Femur (tissue), 1 donor: ENCODE results near the gene CORO6.
A peak's percentile ranks its signal among the peaks of the same experiment; 100 is the strongest.

Experiments used
- DNase-seq: peaks from one replicate; pipeline ENCODE4 v3.0.0-alpha.2; 2017

The CORO6 gene

DNA sequence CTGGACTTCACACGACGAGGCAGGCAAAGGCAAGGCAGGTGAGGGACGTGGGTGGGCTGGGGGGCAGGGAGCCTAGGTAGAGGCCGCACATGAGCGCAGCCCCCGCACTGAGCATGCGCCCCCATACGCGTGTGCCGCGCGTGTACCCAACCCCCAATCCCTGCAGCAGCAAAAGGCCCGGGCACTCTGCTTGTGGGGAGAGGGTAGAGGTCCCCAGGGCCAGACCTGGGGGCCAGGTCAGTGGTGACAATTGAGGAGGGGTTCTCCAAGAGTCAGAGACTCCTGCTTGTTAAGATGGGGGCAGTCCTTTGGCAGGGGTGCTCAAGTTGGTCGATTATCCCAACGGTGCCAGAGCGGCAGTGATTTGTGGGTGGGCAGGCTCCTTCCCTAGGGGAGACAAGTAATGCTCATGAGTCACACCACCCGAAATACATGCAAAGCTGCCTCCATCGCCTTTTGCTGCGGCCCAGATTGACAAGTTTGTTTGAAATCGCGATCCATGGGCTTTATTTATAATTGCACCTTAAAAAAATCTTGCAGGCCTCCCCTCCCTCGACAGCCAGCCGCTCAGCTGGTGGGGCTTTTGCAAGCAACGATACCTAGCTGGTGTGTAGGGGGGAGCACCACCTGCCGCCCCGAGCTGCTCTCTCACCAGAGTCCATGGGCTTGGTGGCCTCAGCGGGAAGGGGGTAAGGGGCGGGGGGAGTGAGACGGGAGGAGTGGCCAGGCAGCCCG is 32.1 kb downstream of the CORO6 start:
- peak; percentile 78 for DNase-seq

GRCh38 chr17:29589524-29590410 is 32.9 kb downstream of the CORO6 start, which contains the start of gene GIT1:
Gene GIT1 (minus strand): TSS chr17:29589648. CDS start chr17:29589378, 270 bp downstream.
- peak; percentile 89 for DNase-seq

DNA sequence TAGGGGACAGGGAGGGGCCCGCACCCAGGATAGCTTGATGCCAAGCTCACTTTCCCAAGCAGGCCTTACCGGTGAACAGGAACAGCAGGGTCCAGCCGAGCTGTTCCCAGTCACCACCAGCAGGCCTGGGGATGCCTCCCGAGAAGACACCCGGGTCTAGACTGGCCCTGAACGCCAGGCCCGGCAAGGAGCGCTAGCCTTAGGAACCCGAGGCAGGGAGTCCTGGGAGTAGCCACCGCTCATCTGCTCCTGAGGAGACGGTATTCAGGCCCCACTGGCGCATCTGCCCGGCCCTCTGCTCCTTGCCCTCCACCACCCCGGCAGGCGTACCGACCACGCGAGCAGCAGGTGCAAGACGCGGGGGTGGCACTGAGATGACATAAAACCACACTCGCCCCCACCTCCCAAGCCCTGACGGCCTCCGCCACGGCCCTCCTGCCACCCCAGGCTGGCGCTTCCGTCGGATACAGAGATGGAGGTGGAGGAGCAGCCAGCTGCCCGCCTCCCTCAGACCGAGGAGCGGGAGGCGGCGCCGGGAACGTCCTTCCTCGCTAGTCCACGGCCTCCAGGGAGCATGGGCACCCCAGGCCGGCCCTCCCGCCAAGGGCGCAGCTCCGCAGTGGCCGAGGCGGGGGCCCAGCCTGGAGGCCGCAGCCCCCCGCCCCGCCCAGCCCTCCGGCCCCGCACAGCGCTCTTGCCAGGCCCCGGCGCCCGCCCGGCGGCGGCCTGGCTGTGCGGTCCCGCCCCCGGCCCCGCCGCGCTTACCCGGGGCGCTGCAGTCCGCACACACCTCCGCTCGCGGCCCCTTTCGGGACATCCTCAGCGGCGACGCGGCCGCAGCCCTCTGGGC is 33.9 kb downstream of the CORO6 start:
- peak; percentile 48 for DNase-seq

DNA sequence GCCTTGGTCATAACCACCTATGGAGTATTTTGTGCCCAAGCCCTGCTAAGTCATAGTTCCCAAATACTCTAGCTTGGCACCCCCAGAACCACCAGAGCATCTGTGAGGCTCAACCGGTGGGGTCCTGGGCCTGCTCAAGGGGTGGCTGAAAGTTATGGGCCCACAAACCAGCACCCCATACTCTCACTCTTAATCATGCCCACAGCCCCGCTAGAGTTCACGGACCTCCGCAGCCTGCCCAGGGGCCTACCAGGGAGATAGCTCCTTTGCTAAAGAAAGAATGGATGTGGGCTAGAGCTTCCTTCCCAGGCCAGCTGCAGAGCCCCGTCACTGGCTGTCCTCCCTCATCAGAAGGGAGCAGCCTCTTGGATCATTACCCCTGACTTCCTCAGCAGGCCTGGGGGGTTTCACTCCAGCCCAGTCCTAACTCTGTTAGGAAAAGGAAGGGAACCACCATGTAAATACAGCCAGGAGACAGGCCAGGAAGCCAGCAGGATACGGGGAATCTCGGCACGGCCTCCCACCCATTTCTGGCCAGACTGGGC is 34.6 kb downstream of the CORO6 start:
- peak; percentile 30 for DNase-seq

DNA sequence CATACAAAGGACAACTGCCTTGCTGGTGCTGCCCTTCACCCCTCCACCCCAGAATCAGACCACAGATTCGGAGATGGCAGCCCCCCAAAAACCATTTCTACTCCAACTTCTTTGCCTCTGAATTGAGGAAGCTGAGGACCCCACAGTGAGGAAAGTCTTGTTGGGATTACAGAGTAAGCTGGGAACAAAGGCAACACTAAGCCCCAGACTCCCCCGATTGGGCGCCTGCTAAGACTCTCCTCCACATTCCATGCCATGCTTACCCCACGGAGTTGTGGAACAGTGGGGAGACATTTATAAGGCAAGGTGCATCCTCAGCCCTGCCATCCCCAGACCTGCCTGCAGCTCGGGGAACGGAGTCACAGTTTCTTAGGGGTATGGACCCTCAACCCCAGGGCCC is 35.1 kb downstream of the CORO6 start:
- DNase-seq = no peak

DNA sequence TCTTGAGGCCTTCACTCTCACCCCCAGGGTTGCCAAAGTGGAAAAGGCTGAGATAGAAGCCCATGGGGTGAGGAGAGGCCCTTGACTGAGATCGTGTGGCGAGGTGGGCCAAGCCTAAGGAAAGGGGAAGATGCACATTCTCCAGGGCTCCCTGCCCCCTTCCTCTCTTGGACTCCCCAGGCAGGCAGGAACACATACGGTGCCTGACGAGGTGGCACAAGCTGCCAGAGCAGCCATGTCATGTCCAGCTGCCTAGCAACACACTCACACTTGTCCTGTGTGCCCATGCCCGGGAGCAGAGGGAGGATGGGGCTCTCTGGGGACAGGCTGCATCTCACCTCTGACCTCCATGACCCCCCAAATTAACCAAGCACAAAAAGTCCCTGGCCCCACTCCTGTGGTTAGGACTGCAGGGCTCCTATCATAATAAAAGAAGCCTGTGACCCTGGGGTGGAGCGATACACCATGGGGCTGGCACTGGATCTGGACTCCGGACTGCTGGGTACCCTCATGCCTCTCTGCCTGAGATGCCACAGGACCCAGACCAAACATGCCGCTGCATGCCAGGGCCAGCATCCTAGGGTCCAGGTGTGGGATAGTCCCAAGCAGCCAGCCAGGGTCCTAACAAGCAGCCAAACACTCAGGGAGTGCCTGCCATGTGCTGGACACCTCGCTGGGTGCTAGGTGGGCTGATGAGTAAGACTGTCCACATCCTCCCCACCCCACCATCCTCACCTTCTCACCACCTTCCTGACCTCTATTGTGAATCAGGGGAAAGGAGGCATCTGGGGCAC is 35.8 kb downstream of the CORO6 start:
- peak; percentile 16 for DNase-seq

GRCh38 chr17:29585080-29585751 is 37.5 kb downstream of the CORO6 start:
- DNase-seq = peak; percentile 55

GRCh38 chr17:29584452-29585079 is 38.1 kb downstream of the CORO6 start:
- peak; percentile 25 for DNase-seq

DNA sequence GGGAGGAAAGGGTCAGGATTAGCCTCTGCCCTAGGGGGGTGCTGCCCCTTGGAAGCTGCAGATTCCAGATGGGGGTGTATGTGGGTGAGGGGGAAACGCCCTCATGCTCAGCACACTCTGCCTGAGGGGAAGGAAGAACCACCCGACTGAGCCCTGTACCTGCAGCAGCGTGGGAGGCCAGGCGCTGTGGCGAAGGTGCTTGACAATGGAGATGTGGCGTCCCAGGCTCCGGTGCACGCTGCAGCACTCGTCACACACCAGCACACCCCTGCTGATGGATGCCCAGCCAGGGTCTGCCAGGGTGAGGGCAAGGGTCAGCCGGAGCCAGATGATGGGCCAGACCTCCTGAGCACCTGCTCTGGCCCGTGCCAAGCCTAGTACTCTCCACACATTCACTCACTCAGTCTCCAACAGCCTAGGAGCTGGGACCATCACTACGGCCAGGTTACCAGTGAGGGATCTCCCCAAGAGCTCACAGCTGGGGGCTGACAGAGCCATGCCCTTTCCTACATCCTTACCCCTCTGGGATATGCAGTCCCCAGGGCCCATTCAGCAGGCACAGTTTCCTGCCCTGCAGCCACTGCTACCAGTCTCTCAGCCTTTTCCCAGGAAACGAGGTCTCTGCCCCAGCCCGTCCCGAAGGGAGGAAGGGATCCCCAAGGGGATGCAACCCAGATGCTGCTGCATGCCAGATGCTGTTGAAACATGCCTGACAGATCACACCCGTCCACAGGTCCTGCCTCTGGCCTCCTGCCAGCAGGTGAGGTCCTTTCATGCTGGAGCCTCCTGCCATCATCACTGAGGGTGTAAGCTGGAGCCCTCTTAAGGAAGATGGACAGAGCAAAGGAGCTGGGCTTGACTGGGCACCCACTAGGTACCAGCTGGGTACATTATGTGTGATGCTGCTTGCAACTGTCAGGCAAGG is 39.1 kb downstream of the CORO6 start:
- DNase-seq = peak; percentile 22

DNA sequence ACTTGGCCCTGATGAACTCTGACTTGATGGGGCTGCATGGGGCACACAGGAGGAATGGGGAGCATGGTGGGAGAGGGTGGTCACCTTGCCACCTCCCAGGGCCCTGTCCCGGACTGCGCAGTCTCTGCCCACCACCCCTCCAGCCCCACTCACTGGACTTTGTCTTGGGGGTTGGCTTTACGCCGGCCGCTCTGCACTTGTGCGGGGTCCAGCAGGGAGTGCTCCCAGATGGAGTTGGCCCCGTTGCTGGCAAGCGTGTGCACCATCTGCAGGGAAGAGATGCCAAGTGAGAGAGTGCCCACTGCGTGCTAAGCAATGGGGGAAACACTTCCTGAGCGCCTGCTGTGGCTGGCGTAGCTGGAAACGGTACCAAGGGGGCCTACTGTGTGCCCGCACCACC is 39.9 kb downstream of the CORO6 start:
- DNase-seq = peak; percentile 36

- DNase-seq = no peak
Measured at GRCh38 chr17:29582254-29582765, 40.4 kb downstream of the CORO6 start.

GRCh38 chr17:29581583-29582253 is 41.0 kb downstream of the CORO6 start:
- DNase-seq = peak; percentile 26

- DNase-seq = peak; percentile 87
Measured at GRCh38 chr17:29579866-29580771, 42.6 kb downstream of the CORO6 start.

GRCh38 chr17:29578626-29579485 is 43.9 kb downstream of the CORO6 start:
- DNase-seq = no peak

- peak; percentile 88 for DNase-seq
Measured at GRCh38 chr17:29577385-29578211, 45.1 kb downstream of the CORO6 start.

- DNase-seq = no peak
Measured at GRCh38 chr17:29577001-29577370, 45.7 kb downstream of the CORO6 start.
